IPS DF 4.7 (cell line): ENCODE measurements around the gene LRRC27.

Experiments
- DNase-seq: peaks from one replicate; pipeline ENCODE4 v3.0.0-alpha.2; 2013; ENCODE audit warnings: low spot score; ENCODE audit errors: extremely low read depth

Gene LRRC27

DNA sequence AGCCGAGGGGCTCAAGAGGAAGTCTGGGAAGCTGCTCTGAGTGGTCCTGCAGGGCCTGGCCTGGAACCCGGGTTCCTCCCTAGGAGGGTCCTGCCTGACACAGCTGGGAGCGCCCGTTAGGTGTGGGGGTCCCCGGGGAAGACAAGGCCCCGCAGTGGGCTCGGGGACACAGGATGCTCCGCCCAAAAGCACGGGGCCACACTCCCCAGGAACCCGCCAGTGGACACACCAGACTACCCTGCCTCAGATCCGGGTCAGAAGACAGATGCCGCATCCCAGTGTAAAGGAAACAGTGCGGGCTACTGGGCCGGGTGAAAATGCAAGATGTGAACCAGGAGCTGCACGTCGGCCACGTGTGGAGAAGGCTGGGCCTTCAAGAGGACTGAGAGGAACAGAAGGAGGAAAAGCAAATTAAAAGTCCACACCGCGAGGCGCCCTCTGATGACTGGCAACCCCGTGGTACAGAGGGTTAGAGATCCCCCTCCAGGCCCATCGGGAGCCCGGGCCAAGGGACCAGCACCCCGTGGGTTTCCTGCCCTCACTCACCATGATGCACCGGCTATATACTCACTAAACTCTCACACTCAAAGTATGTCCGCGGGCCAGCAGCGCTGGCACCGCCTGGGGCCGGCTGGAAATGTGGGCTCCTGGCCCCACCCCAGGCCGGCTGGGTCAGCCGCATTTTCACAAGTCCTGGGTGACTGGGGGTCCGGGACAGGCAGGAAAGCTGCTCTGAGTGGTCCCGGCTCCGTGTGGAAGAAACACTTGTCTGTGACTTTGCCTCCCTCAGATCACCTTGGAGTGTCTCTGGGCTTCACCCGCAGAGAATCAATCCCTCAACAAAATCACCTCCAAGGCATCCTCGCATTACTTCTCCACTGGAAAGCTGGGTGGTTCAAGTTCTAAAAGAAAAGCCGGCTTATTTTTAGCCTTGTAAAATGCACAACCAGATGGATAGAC is 30.3 kb upstream of the LRRC27 start:
- no peak for DNase-seq

DNA sequence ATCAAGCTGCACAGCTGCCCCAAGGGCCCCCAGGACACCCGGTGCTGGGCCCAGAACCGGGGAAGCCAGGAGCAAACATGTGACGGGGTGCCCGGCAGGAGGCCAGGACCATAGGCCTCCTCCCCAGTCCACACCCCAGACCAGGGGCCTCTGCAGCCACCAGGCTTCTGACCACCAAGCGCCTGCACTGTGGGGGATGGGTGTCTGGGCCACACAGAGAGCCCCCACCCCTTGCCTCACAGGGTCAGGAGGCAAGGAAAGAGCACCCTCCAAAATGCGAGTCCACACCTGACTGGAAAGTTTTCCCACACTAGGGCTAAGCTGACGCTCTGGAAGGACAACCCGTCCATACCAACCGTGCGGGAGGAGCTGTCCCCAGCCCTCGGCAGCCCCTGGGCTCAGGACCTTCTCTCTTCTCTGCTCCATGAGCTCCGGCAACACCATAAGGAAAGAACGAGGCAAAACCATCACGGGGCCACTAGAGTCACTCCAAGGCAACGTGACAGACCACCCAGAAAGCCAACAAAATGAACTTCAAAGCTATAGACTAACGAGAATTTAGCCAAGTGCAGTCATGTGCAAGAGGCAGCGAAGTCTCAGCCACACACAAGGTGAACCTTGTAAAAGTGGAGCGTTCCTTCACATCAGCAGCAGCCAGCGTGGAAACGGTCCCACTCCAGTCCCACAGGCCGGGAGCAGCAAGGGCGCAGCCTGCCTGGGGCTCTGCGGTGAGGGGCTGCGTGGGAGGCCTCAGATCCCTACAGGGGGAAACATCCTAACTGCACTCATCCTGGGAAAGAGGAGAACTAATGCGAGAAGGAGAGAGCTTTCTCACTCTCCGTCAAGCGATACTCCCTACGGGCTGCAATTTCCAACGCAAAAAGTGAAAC is 29.3 kb upstream of the LRRC27 start:
- no peak for DNase-seq

DNA sequence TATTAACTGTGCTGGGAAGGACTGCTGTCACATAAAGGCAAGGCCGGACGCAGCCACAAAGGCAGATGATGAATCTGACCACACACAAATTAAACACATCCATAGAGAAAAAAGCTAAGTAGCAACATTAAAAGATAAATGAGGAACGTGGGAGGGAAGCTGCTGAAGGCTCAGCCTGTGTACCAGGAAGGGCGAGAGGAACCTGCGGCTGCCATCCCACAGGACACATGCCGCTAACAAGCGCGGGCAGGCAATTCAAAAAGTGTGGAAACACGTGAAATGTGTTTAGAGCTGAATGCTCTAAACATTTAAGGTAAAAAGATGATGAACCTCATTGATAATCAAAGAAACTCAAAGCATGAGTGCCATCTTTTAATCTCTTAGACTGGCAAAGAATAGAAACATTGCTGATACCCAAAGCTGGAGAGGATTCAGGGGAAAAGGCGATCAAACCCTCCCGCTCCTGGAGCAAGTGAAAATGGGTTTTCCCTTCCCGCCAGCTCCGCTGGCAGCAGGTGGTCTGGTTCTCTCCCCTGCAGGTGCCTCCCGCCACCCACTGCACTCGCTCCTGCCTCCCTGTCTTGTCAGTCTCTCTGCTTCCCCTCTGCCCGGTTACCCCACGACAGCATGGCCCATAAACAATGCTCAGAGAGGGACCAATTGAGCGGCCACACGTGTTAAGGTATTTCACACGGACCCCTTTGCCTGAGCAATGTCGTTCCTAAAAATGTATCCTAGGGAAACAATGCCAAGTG is 28.5 kb upstream of the LRRC27 start:
- DNase-seq = no peak

DNA sequence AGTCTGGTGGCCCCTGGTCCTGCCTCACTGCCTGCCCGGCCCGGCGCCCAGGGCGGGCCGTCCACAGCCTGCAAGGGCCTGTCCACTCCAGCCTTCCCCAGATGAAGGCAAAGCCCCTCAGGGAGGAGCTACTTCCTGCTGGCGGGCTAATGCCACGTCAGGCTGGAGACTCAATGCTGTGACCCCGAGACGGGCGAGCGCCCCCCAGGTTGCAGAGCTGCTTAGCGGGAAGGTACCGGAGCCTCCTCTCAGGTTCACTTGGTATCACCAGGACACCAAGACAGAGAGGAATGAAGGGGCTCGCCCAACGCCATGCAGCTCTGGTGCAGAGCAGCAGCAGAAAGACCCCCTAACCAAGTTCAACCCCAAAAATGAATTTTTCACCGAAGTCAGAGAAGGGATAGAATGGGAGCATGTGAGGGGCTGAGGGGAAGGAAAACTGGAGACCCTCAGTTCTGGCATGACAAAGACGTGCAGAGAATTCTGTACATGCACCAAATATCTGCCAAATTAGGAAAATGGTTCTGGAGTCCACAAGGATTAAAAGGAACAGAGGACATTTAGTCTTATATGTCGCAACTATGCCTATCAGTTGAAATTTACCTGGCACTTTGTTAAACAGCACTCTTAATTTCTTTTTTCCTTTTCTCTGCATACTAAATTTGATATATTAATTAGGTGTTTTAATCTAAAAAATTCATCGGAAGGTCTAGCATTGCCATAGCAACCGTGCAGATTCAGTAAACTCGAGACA is 27.1 kb upstream of the LRRC27 start:
- DNase-seq = no peak

DNA sequence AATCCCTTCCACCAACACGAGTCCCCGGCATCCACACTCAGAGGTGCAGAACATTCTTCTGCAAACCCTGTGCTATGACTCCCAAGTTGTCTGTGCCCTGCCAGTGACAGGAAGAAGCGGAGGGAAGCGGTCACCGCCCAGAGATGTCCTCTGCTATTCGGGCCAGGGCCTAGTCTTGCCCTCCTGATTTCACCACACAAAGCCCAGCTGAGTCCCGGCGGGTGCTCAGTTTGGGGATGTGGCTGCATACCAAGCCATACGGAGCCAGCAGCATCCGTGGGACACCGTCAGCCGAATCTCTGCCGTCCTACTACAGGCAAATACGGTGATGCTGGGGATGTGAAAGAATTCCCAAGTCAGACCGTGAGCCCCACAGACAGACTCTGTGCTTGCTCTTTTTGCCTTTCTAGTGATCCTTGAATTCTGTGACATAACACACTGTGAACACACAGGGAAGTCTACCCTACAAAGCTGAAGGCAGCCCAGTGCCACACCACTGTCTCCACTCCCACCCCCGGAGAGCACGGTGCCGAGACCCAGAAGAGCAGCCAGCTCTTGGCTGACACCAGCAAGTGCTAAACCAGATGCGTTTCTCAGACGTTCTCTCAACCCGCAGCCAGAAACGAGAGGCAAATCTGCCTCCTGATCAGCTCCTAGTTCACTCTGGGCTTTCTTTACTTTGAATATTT is 26.2 kb upstream of the LRRC27 start:
- no peak for DNase-seq

DNA sequence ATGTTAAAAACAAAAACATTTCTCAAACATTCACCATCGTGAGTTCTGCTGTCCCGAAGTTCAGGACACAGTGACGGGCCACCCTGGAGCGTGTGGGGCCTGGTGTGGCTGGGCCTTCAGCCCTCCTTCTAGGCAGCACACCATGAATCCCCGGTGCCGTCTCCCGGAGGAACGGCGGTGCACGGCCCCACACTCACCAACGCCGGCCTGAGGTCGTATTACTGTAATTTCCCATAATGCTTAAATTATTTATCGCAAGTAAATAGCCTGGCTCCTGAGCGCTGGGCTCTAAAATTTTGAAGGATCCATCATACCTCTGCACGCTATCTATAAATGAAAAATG is 25.7 kb upstream of the LRRC27 start:
- DNase-seq = no peak

DNA sequence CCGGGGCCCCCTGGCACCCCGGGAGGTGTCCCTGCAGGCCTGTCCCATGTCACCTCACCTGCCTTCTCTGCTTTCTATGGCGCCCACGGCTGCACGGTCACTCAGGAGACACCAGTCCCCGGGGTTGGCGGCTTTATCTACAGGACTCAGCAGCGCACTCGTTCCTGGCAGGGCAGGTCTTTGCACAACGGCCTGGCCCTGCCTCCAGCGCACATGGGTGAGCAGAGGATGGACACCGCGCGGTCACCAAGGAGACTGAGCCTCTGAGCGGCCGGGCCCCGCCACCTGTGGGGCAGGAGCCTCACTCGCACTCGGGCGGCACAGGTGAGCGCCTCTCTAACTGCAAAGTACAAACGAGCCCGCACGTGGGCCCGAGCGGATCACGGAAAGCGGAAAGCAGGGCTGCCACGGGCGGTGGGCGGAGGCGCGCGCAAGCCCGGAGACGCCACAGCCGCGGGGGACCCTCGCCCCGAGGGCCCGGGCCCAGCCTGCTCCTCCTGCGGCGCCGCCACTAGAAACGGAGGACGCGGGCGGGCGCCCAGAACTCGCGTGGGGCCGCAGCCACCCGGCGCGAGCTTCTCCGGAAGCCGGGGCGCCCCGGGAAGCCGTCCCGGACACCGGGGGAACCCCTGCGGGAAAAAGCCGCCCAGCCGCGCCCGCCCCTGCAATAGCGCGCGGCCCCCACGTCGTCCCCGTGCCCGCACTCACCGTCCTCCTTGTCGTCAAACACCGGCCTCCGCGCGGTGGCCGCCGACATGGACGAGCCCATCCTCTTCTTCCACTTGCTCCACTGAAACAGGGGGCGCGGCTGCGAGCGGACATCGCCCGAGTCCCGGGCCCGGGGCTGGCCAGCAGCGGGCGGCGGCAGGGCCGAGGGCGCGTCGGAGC is 24.9 kb upstream of the LRRC27 start:
- DNase-seq = no peak

DNA sequence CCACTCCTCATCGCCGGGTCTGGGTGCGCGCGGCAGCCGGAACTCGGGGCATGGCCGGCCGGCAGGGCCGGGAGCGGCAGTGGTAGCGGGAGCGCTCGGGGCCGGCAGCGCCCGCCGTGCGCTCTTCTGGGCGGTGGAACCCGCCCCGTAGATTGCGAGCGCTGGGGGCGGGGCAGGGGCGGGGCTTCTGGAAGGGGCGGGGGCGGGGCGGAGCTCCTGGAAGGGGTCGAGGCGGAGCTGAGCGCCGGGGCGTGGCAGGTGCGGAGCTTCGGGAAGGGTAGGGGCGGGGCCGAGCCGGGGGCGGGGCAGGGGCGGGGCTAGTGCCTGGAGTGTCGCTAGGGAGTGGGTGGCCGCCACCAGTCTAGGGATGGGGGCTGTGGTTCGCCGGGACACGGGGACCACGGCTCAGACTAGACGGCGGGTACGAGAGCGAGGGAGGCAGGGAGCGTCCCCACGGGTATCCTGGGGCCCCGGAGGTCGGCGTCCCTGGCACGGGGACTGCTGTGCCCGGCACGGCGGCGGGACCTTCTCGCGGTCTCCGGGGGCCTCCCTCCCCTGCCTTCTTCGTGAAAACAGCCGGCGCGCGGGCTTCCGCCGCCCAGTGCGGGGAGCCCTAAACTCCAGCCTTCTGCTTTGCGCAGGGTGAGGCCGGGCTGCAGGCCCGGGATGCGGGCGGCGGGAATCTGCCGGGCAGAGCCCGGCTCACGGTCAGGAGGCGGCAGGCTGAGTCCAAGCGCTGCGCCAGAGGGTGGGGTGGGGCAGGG is 24.0 kb upstream of the LRRC27 start, which contains the start of gene STK32C:
STK32C (minus strand) TSS at position 128 of the 764 bp plus-strand sequence; CDS start at position 11, 117 bp downstream.
- DNase-seq = no peak

DNA sequence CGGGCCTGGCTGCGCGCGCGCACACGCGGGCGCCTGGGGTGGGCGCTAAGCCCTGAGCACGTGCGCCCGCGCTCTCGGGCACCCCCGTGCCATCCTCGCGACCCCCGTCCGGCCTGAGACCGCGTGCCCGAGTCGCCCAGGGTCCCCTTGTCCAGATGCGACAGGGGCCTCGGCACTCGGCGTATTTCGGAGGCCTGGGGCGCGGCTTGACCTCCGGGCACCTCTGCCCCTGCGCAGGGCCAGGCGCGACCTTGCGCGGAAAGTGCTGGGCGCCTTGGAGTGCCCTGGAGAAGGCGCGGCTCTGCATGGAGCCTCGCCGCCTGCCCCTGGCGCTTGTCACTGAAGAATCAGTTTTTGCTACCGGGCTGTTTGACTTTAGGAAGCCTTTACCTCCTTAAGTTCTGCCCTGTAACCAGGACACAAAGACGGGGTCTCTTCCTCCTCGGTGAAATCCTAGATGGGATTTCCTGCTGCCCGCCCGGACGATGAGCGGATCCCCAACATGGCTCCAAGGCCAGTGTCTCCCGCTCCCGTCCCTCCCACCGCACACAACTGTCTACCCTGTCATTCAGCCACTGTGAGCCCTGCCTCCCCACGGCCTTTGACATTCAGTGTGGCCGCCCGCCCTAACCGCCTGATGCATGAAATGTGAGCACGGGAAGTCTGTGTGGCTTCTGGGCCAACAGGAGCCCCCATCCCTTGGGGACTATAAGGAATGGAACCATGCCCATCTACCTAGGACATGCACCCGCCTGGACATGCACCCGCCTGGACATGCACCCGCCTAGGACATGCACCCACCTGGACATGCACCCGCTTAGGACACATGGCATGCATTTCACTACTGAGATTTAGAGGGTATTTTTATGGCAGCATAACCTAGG is 23.2 kb upstream of the LRRC27 start:
- DNase-seq = no peak

DNA sequence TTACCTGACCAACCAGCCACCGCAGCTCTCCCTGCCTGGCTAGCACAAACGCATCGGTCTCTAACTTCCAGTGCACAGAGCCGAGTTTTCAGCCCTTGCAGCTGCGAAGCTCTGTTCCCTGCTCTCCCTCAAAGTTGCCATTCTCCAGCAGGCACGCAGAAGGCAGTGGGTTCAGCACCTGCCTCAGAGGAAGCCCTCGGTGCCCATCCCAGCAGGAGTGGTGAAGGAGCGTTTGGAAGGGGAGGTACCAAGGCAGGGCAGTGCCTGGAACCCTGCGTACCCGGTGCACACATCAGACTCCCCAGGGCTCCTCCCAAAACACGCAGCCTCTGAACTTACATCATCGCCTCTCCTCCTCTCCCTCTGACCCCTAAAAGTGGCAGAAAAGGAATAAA is 22.5 kb upstream of the LRRC27 start:
- no peak for DNase-seq

DNA sequence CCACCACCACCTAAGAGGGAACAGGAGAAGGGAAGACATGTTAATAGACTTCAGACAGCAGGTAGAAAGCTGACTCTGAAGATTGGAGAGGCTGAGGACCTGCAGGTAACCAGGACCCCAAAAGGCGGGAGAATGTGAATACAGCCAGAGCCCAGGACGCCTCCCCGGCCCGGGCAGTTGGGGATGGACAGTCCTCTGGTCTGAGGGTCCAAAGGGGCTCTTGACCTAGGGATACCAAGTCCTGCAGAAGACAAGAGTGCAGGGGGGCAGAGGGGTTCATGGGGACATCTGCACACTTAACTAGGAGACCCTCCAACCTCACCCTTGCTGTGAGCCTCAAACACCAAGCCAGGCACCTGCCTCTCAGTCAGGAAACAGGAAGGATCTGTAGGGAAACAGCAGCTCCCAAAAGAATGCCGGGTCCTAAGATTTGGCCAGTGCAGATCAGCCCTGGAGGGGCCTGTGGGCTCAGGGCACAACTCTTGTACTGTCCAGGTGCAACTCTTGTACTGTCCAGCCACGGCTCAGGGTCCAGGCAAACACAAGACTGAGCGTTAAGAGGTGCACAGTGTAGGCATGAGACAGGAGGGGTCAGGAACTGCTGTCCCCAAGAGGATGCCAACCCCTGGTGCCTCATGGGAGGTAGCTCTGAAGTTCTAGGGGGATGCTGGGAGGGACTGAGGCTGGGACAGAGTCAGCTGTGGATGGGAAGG is 22.0 kb upstream of the LRRC27 start:
- DNase-seq = no peak

DNA sequence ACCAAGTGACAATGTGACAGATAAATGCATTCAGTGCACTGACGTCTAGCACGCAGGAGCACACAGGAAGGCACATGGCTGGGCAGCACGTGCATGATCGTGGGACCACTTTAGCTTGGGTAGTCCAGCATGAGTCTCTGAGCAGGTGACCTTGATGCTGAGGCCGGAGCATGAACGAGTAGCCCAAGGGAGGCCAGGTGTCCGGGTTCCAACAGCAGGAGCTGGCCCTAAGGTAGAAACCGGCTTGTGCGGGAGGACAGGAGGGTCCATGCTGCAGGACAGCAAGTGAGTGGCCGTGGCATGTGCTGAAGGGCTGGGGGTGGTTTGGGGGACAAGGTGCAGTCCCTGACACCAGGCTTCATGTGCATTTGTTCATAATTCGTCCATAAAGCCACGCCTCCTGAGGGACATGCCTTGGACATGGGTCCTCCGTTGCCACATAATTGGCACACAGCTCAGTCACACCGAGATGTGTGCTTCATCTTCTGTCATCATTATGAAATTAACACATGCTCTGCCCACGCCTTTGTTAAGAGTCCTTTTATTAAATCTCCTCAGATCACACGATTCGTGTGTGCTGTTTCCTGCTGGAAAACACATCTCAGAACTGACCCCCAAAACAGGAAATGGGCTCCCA is 21.2 kb upstream of the LRRC27 start:
- no peak for DNase-seq

DNA sequence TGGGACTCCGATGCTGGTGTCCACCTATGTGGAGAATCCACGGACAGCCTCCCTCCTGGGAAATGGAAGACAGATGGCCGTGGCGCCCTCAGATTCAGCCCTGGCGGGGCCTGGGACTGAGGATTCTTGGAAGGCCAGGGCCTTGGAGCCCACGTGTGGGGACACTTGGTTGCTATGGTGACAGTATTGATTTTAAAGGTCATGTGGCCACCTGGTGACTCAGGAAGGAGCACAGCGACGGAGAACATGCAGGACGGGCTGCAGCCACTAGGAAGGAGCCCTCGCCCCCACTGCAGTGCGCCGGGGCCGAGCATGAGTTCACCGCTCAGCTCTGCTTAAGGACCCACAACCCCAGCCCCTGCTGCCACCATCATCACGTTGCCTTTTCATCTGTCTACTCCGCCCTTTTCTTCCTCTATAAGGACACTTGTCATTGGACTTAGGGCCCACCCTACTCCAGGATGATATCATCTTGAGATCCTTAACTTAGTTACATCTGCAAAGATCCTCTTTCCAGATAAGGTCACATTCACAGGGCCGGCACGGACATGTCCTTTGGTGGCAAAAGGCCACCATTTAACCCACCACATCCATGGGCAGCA is 20.6 kb upstream of the LRRC27 start:
- DNase-seq = no peak

DNA sequence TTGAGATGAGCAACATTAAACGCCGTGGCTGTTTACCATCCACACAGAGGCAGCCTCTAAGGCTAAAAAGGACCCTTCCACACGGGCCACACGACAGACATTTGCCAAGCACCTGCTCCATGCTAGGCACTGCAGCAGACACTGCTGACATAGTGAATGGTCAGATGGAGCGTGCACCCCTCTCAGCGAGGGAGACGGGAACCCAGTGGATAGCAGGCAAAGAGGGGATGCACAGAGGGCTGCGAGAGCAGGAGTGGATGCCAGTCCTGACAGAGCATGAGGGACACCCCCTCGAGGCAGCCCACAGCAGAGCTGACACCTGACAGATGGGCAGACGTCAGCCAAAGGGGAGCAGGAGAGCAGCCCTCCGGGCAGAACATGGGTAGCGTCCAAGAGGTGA is 18.7 kb upstream of the LRRC27 start:
- no peak for DNase-seq

DNA sequence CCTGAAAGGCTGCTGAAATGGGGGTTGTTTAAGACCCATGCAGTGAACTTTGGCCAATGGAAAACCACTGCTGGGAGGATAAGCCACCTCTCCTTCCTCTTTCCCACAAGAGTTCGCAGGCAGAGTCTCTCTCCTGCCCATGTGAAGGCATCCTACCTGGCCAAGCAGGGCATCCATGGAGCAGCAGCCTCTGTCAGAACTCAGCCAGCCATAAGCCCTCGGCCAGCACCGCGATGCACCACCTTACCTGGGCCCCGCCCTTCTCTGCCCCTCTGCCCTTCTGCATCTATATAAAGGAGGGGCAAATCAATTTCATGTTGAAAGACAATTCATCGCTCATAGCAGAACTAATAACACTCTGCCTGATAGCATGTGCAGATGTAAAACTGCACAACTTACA is 18.1 kb upstream of the LRRC27 start:
- no peak for DNase-seq

DNA sequence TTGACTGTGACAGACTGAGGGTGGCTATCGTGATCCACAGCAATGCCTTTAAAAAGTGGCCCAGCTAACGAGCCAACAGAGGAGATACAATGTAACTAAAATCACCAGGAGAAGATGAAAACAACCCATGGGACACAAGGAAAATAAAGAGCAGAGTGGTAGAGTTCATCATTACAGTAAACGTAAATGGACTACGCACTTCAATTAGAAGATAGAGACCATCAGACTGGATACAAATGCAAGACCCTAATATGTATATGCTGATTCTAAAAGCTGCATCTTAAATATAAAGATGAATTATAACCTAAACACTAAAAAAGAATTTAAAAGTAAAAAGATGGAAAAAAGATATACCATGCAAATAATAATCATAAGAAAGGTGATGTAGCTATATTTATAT is 17.7 kb upstream of the LRRC27 start:
- DNase-seq = no peak
